IMR-90 (cell line): ENCODE results near the gene CYB561D2. TPM values are rescaled to one million over a fixed set of nuclear protein-coding genes. Genes with fewer than 3 reads are reported as not detected.

ENCODE experiments used
- ATAC-seq: fragments of 200-7000 bp; cut with Tn5 transposase; 2 replicates; pipeline ENCODE4 v1.9.1; 2020; ENCODE audit warnings: low read depth, mild to moderate bottlenecking, moderate library complexity
- BruUV-seq: library from RNA; stranded (reverse); fragments of 400-500 nt; replicated peaks from 2 replicates; lab custom pipeline; 2021; lab: Mats Ljungman, UMichigan
- CTCF ChIA-PET: fragments of 300-600 bp; formaldehyde crosslinking; extraction: SDS; loops from one replicate; lab custom pipeline; 2021; ENCODE audit warnings: antibody characterized with exemption; lab: Yijun Ruan, JAX
- POLR2A ChIA-PET: fragments of 300-600 bp; sonication (Branson Sonifier 250); formaldehyde crosslinking; loops from one replicate; lab custom pipeline; 2022; ENCODE audit warnings: antibody characterized with exemption; ENCODE audit not compliant: unreplicated experiment; lab: Charles Lee
- DNase-seq: peaks from one replicate; pipeline ENCODE4 v3.0.0; 2013
- H2AFZ ChIP-seq: replicated peaks from 2 replicates; pipeline ENCODE3; 2013; ENCODE audit warnings: low read length, mild to moderate bottlenecking; ENCODE audit not compliant: poor library complexity
- H2AK5ac ChIP-seq: 2 replicates; pipeline ENCODE4 v1.6.1; 2013; ENCODE audit warnings: low read depth, low read length, inconsistent platforms
- H2AK9ac ChIP-seq: replicated peaks from 2 replicates; pipeline ENCODE3; 2013; ENCODE audit warnings: mild to moderate bottlenecking, low read depth, low read length, moderate library complexity; ENCODE audit not compliant: poor library complexity
- H2BK120ac ChIP-seq: 2 replicates; pipeline ENCODE4 v1.6.1; 2013; ENCODE audit warnings: low read depth, low read length, inconsistent platforms
- H2BK15ac ChIP-seq: 3 replicates; pipeline ENCODE4 v1.6.1; 2013; ENCODE audit warnings: low read depth, low read length, inconsistent platforms
- H2BK20ac ChIP-seq: 2 replicates; pipeline ENCODE4 v1.6.1; 2013; ENCODE audit warnings: low read depth, mild to moderate bottlenecking, inconsistent platforms, low read length, moderate library complexity
- H2BK5ac ChIP-seq: 2 replicates; pipeline ENCODE4 v1.6.1; 2013; ENCODE audit warnings: mild to moderate bottlenecking, low read depth, low read length, inconsistent platforms; ENCODE audit not compliant: poor library complexity, severe bottlenecking
- H3K14ac ChIP-seq: replicated peaks from 2 replicates; pipeline ENCODE4 v1.6.1; 2013; ENCODE audit warnings: low read depth, low read length, inconsistent platforms
- H3K18ac ChIP-seq: 2 replicates; pipeline ENCODE4 v1.6.1; 2013; ENCODE audit warnings: low read depth, low read length, control low read depth
- H3K23ac ChIP-seq: 2 replicates; pipeline ENCODE4 v1.6.1; 2013; ENCODE audit warnings: low read depth, low read length, inconsistent platforms
- H3K27ac ChIP-seq: 2 replicates; pipeline ENCODE4 v1.5.1; 2013; ENCODE audit warnings: mild to moderate bottlenecking, control low read depth, low read length; ENCODE audit not compliant: insufficient read depth
- H3K27me3 ChIP-seq: 2 replicates; pipeline ENCODE4 v1.6.1; 2013; ENCODE audit warnings: low read length; ENCODE audit not compliant: control insufficient read depth, insufficient read depth
- H3K36me3 ChIP-seq: 2 replicates; pipeline ENCODE4 v1.6.1; 2013; ENCODE audit warnings: low read length, mixed read lengths; ENCODE audit not compliant: control insufficient read depth, insufficient read depth
- H3K4ac ChIP-seq: 2 replicates; pipeline ENCODE4 v1.6.1; 2013; ENCODE audit warnings: low read depth, low read length, inconsistent platforms
- H3K4me1 ChIP-seq: 2 replicates; pipeline ENCODE4 v1.6.1; 2013; ENCODE audit warnings: low read length, mixed read lengths; ENCODE audit not compliant: control insufficient read depth, insufficient read depth
- H3K4me2 ChIP-seq: 2 replicates; pipeline ENCODE4 v1.6.1; 2013; ENCODE audit warnings: low read depth, mild to moderate bottlenecking, control low read depth, low read length, moderate library complexity
- H3K4me3 ChIP-seq: 2 replicates; pipeline ENCODE4 v1.5.1; 2013; ENCODE audit warnings: low read depth, mild to moderate bottlenecking, control low read depth, low read length, moderate library complexity; ENCODE audit not compliant: insufficient read depth
- H3K56ac ChIP-seq: 2 replicates; pipeline ENCODE4 v1.6.1; 2013; ENCODE audit warnings: low read length, inconsistent platforms; ENCODE audit not compliant: insufficient read depth; ENCODE audit errors: extremely low read depth
- H3K79me1 ChIP-seq, 2 experiments: 2 replicates each; pipeline ENCODE4 v1.6.1; 2013; ENCODE audit warnings: low read length in 2 of 2, inconsistent platforms in 1 of 2, low read depth in 1 of 2
- H3K9ac ChIP-seq: 2 replicates; pipeline ENCODE4 v1.6.1; 2013; ENCODE audit warnings: low read depth, low read length, control low read depth
- H3K9me1 ChIP-seq: 2 replicates; pipeline ENCODE4 v1.6.1; 2013; ENCODE audit warnings: low read length, inconsistent platforms; ENCODE audit not compliant: insufficient read depth
- H3K9me3 ChIP-seq: 2 replicates; pipeline ENCODE4 v1.6.1; 2013; ENCODE audit warnings: low read length; ENCODE audit not compliant: control insufficient read depth, insufficient read depth
- H4K20me1 ChIP-seq: 2 replicates; pipeline ENCODE4 v1.6.1; 2013; ENCODE audit warnings: low read length, inconsistent platforms; ENCODE audit not compliant: insufficient read depth
- H4K5ac ChIP-seq: 2 replicates; pipeline ENCODE4 v1.6.1; 2013; ENCODE audit warnings: mild to moderate bottlenecking, low read depth, low read length, control low read depth
- H4K8ac ChIP-seq, 2 experiments: 2 replicates each; pipeline ENCODE4 v1.6.1; 2013; ENCODE audit warnings: low read depth in 2 of 2, low read length in 2 of 2, control low read depth in 1 of 2, inconsistent platforms in 1 of 2
- H4K91ac ChIP-seq: 2 replicates; pipeline ENCODE4 v1.6.1; 2013; ENCODE audit warnings: low read depth, low read length, inconsistent platforms; ENCODE audit not compliant: insufficient read depth
- BHLHE40 ChIP-seq: fragments of 150-350 bp; IDR thresholded peaks from 2 replicates; pipeline ENCODE4 v1.6.1; 2016; ENCODE audit warnings: mild to moderate bottlenecking, low read depth, low read length
- CEBPB ChIP-seq: IDR thresholded peaks from 2 replicates; pipeline ENCODE4 v1.6.1; 2012; ENCODE audit warnings: low read depth, low read length, improper control_type of control experiment
- CTCF ChIP-seq: conservative IDR thresholded peaks from 2 replicates; pipeline ENCODE4 v1.5.1; 2012; ENCODE audit warnings: mild to moderate bottlenecking, low read depth, low read length, improper control_type of control experiment
- ELK1 ChIP-seq: fragments of 150-350 bp; IDR thresholded peaks from 2 replicates; pipeline ENCODE4 v1.6.1; 2016; ENCODE audit warnings: low read depth, mild to moderate bottlenecking, low read length, moderate library complexity, borderline replicate concordance
- FOS ChIP-seq: fragments of 150-350 bp; IDR thresholded peaks from 2 replicates; pipeline ENCODE4 v1.6.1; 2016; ENCODE audit warnings: low read depth, low read length
- MAFK ChIP-seq: IDR thresholded peaks from 2 replicates; pipeline ENCODE4 v1.6.1; 2012; ENCODE audit warnings: low read depth, low read length, improper control_type of control experiment
- MAZ ChIP-seq: IDR thresholded peaks from 2 replicates; pipeline ENCODE4 v1.6.1; 2012; ENCODE audit warnings: low read depth, mild to moderate bottlenecking, low read length, improper control_type of control experiment, moderate library complexity, borderline replicate concordance
- MXI1 ChIP-seq: IDR thresholded peaks from 2 replicates; pipeline ENCODE4 v1.6.1; 2012; ENCODE audit warnings: low read depth, mild to moderate bottlenecking, low read length, moderate library complexity, borderline replicate concordance
- POLR2A ChIP-seq: IDR thresholded peaks from 2 replicates; pipeline ENCODE4 v1.6.1; 2012; ENCODE audit warnings: mild to moderate bottlenecking, low read depth, low read length
- RAD21 ChIP-seq: IDR thresholded peaks from 2 replicates; pipeline ENCODE4 v1.6.1; 2012; ENCODE audit warnings: low read length, improper control_type of control experiment
- RCOR1 ChIP-seq: IDR thresholded peaks from 2 replicates; pipeline ENCODE4 v1.6.1; 2012; ENCODE audit warnings: mild to moderate bottlenecking, low read length, improper control_type of control experiment; ENCODE audit not compliant: insufficient replicate concordance
- RFX5 ChIP-seq: IDR thresholded peaks from 2 replicates; pipeline ENCODE4 v1.8.0; 2012; ENCODE audit warnings: low read depth, mild to moderate bottlenecking, low read length, moderate library complexity
- SMC3 ChIP-seq: fragments of 150-350 bp; IDR thresholded peaks from 2 replicates; pipeline ENCODE4 v1.6.1; 2016; ENCODE audit warnings: low read depth, mild to moderate bottlenecking, antibody characterized with exemption, low read length, moderate library complexity
- USF2 ChIP-seq: fragments of 150-350 bp; IDR thresholded peaks from 2 replicates; pipeline ENCODE4 v1.6.1; 2017; ENCODE audit warnings: mild to moderate bottlenecking, antibody characterized with exemption, low read length, low read depth
- WGBS, 2 experiments: methylation state at CpG; one replicate each; pipeline versions ENCODE4 v1.1.5 to v1.1.7; 2013; ENCODE audit warnings: missing lambda C conversion rate in 2 of 2; ENCODE audit not compliant: insufficient read length in 1 of 2; ENCODE audit errors: extremely low coverage in 2 of 2; 5-methylcytosine and 5-hydroxymethylcytosine counted together
- dilution Hi-C: fragments of 300-500 bp; cut with HindIII; formaldehyde crosslinking; loops from one replicate; pipeline ENCODE4 v1.14.3; 2018; ENCODE audit warnings: low sequenced_read_pairs; ENCODE audit not compliant: unreplicated experiment
- in situ Hi-C: fragments of 300-500 bp; cut with MboI; formaldehyde crosslinking; loops from 3 replicates; pipeline ENCODE4 v1.14.3; 2019; ENCODE audit warnings: low sequenced_read_pairs, inconsistent platforms, mixed read lengths
- intact Hi-C: fragments of 100-400 bp; cut with micrococcal nuclease; formaldehyde crosslinking; loops from 2 replicates; pipeline ENCODE4 v1.10.0; 2022
- polyA plus RNA-seq, 3 experiments: library from polyadenylated mRNA; depleted of rRNA; stranded (reverse); fragments of >200 nt; gene quantifications; 2 replicates each; pipeline ENCODE4 v1.2.3, GENCODE V29; 2012; ENCODE audit warnings: low replicate concordance in 1 of 3
- total RNA-seq: library from RNA; depleted of rRNA; stranded (reverse); fragments of >200 nt; gene quantifications from 2 replicates; pipeline ENCODE4 v1.2.3, GENCODE V29; 2012

Gene CYB561D2
- total and polyA plus RNA-seq, 2 of the 4 experiments (the other 2 are of a cell fraction) = 29.2 to 31.7 TPM

GRCh38 chr3:50317300-50317699 lies 33.4 kb upstream of the CYB561D2 start:
- Histone ChIP-seq H2BK20ac (no peak overlapping the region), H2AK9ac (peak overlapping the region; percentile 68), H4K20me1 (0 out of 2 replicates have a peak, but pooled peaks cover 18% of the 10 kb centered on the region), H3K4me2 (no peak overlapping the region), H3K36me3 (peaks cover 38% of the 10 kb centered on the region), H3K14ac (no peak overlapping the region), H3K9me1 (peaks cover 23% of the 10 kb centered on the region), H2BK5ac (no peak overlapping the region), H2BK15ac (no peak overlapping the region), H3K23ac (no peak overlapping the region), H3K4me3 (no peak overlapping the region), H3K18ac (no peak overlapping the region), H2AK5ac (peak overlapping the region; percentile 5; the same call in 1 of the 2 replicates), H2BK120ac (no peak overlapping the region), H3K56ac (no peak overlapping the region), H3K79me1 (peaks cover 29 to 56% of the 10 kb centered on the region in 2 experiments), H3K27ac (no peak overlapping the region), H2AFZ (no peak overlapping the region), H3K9ac (no peak overlapping the region), H3K27me3 (no peaks in the 10 kb centered on the region), H3K9me3 (no peaks in the 10 kb centered on the region), H3K4ac (no peak overlapping the region; the same call in 1 of the 2 replicates), H4K8ac (no peak overlapping the region), H3K4me1 (peaks cover 22% of the 10 kb centered on the region), H4K91ac (no peak overlapping the region), H4K5ac (no peak overlapping the region)
- ATAC-seq (no peak), DNase-seq (no peak)
- CTCF ChIA-PET = no interaction called here
- BruUV-seq = no TSS peak
- dilution Hi-C loops (no loop called here), intact Hi-C loops (no loop called here), in situ Hi-C loops (no loop called here)
- no CpG with 5 or more reads among the region's 6 CpGs for WGBS, 2 experiments
- POLR2A ChIA-PET = no interaction called here
- TF ChIP-seq POLR2A (no peak), MXI1 (no peak), RAD21 (no peak), SMC3 (no peak), ELK1 (no peak), MAZ (no peak), CEBPB (no peak), RCOR1 (no peak), CTCF (no peak), USF2 (no peak), BHLHE40 (no peak), FOS (no peak), MAFK (no peak), RFX5 (no peak)
